Fibroblast of mammary gland (primary cell): ENCODE data around the gene MMP15.

ENCODE experiments used
- DNase-seq: peaks from one replicate; pipeline ENCODE4 v3.0.0-alpha.2; 2010; ENCODE audit warnings: low read depth
- H3K4me3 ChIP-seq: 2 replicates; pipeline ENCODE4 v1.5.1; 2011; ENCODE audit warnings: low read depth, mild to moderate bottlenecking, low read length, moderate library complexity; ENCODE audit not compliant: control insufficient read depth
- TF ChIP-seq, protein P1 (sequence below): conservative IDR thresholded peaks from 2 replicates; pipeline ENCODE4 v1.5.1; 2011; ENCODE audit warnings: low read depth, low read length, inconsistent platforms; ENCODE audit not compliant: control insufficient read depth, insufficient read depth

MMP15 gene

GRCh38 chr16:58041628-58041955, 16.0 kb downstream of the MMP15 start:
- TF ChIP-seq, protein P1, sequence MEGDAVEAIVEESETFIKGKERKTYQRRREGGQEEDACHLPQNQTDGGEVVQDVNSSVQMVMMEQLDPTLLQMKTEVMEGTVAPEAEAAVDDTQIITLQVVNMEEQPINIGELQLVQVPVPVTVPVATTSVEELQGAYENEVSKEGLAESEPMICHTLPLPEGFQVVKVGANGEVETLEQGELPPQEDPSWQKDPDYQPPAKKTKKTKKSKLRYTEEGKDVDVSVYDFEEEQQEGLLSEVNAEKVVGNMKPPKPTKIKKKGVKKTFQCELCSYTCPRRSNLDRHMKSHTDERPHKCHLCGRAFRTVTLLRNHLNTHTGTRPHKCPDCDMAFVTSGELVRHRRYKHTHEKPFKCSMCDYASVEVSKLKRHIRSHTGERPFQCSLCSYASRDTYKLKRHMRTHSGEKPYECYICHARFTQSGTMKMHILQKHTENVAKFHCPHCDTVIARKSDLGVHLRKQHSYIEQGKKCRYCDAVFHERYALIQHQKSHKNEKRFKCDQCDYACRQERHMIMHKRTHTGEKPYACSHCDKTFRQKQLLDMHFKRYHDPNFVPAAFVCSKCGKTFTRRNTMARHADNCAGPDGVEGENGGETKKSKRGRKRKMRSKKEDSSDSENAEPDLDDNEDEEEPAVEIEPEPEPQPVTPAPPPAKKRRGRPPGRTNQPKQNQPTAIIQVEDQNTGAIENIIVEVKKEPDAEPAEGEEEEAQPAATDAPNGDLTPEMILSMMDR: no peak
- H3K4me3 ChIP-seq: no peak overlapping the region
- no peak for DNase-seq

GRCh38 chr16:58042001-58042885, 16.7 kb downstream of the MMP15 start:
- DNase-seq: no peak
- no peak overlapping the region for H3K4me3 ChIP-seq

GRCh38 chr16:58042886-58043515, 17.4 kb downstream of the MMP15 start:
- no peak overlapping the region for H3K4me3 ChIP-seq
- TF ChIP-seq, protein P1: no peak
- no peak for DNase-seq

More at GRCh38 chr16:58042001-58042885, 16.7 kb downstream of the MMP15 start:
- TF ChIP-seq, protein P1: no peak

DNA sequence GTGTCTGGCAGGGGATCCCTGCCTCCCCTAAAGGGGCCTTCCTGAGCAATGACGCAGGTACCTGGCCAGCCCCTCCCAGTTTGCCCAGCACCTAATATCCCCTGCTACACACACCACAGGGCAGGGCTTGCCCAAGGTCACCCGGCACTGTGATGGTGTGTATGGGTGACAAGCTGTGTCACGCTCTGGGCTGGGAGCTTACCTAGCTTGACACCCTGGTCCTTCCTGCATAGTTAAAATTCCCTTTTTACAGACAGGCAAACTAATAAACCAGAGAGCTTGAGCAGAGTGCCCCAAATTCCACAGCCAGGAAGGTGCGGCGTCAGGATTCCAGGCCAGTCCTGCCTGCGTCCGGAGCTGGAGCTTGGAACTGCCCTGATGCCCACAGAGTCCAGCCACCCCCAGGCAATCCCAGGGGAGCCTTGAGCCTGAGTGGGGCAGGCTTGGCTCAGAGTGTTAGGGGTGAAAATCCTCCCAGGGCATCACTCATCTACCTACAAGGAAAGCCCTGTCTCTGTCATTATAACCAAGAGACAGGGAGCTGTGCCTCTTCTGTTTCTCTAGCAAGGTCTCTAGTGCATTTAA, 18.1 kb downstream of the MMP15 start:
- TF ChIP-seq, protein P1: no peak
- no peak for DNase-seq
- H3K4me3 ChIP-seq: no peak overlapping the region

- TF ChIP-seq, protein P1: no peak
- no peak overlapping the region for H3K4me3 ChIP-seq
- no peak for DNase-seq
Measured at GRCh38 chr16:58044266-58045019, 18.9 kb downstream of the MMP15 start.

DNA sequence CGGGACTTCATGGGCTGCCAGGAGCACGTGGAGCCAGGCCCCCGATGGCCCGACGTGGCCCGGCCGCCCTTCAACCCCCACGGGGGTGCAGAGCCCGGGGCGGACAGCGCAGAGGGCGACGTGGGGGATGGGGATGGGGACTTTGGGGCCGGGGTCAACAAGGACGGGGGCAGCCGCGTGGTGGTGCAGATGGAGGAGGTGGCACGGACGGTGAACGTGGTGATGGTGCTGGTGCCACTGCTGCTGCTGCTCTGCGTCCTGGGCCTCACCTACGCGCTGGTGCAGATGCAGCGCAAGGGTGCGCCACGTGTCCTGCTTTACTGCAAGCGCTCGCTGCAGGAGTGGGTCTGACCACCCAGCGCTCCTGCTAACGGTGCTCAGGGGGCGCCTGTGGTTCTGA, 19.5 kb downstream of the MMP15 start:
- no peak for DNase-seq
- H3K4me3 ChIP-seq: no peak overlapping the region
- TF ChIP-seq, protein P1: no peak
